ENCODE measurements around the gene SIX2.

Gene SIX2

DNA sequence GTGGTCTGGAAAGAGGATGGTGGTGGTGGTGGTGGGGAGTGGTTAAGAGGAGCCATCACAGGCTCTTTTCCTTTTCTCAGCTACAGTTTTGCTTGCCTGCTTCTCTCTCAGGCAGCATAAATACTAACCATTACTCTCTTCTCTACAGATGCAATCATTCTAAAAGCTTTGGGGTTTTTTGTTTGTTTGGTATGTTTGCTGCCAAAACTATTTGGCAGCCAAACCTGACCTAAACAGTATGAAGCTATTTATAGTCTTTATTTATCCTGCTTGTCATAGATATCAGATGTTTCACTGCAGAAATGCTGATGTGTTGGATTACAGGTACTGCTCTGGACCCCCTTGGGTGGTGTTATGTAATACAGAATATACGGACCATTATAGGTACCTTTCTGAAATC lies 52.4 kb downstream of the SIX2 start:
- TF ChIP-seq, protein P1, sequence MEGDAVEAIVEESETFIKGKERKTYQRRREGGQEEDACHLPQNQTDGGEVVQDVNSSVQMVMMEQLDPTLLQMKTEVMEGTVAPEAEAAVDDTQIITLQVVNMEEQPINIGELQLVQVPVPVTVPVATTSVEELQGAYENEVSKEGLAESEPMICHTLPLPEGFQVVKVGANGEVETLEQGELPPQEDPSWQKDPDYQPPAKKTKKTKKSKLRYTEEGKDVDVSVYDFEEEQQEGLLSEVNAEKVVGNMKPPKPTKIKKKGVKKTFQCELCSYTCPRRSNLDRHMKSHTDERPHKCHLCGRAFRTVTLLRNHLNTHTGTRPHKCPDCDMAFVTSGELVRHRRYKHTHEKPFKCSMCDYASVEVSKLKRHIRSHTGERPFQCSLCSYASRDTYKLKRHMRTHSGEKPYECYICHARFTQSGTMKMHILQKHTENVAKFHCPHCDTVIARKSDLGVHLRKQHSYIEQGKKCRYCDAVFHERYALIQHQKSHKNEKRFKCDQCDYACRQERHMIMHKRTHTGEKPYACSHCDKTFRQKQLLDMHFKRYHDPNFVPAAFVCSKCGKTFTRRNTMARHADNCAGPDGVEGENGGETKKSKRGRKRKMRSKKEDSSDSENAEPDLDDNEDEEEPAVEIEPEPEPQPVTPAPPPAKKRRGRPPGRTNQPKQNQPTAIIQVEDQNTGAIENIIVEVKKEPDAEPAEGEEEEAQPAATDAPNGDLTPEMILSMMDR (IDR thresholded peaks at IDR 0.05): no peak
- H3K27ac ChIP-seq: no peak overlapping the region
- DNase-seq (ENCODE audit: low spot score): no peak
- H3K4me3 ChIP-seq: no peak overlapping the region

DNA sequence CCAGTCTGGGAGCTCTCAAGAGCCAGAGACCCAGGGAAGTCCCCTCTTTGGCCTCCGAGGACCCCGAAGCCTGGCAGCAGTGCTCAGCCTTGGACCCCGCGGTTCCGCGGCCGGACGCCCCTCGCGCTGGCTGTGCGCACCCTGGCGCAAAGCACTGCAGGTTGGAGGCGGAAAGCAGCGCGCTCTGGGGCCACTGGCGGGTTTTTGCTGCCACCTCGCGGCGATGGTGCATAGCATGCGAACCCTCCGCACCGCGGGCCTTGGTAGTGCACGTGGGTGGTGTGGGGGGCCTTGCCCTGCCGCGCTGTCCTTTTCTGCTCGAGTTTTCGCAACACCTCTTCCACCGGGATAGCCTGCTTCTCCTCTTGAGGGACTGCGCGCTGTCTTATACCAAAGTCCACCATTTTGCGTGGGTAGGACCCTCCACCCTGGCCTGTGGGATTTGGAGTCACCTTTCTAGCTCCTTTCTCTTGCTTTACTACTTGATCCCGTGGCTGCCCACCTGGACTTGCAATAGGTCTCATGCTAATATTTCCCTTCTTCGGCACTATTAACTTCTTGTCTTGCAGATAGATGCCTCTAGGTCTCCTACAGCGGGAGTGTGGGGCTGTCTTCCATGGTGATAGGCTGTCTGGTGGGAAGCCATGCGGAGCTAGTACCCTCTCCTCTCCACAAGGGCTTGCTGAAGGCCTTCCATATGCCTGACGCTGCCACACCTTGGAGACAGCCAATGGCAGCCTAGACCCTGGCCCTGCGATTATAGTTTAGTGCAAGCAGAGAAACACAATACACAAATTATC lies 53.5 kb downstream of the SIX2 start:
- Histone ChIP-seq H3K4me3 (peak overlapping the region; percentile 58), H3K27ac (no peak overlapping the region)
- TF ChIP-seq, protein P1 (IDR thresholded peaks at IDR 0.05): peak; percentile 79
- DNase-seq (ENCODE audit: low spot score): no peak
